K562 (cell line): Measurements from ENCODE around the gene GPX5. TPM values are rescaled to one million over a fixed set of nuclear protein-coding genes. Genes with fewer than 3 reads are reported as not detected.

Source experiments
- BRF1 ChIP-seq: IDR thresholded peaks from 3 replicates; pipeline ENCODE4 v1.6.1; 2011; ENCODE audit warnings: borderline replicate concordance, mild to moderate bottlenecking; ENCODE audit not compliant: insufficient read length; ENCODE audit errors: extremely low read depth
- CHD4 ChIP-seq: fragments of 200-600 bp; sonication (generic); IDR thresholded peaks from 3 replicates; pipeline ENCODE4 v1.6.1; 2012; ENCODE audit warnings: low read depth, mild to moderate bottlenecking, mixed read lengths, low read length, inconsistent platforms; ENCODE audit not compliant: insufficient read depth, insufficient replicate concordance, poor library complexity, severe bottlenecking
- FUS ChIP-seq: fragments of 200-400 bp; formaldehyde crosslinking; optimal IDR thresholded peaks from 2 replicates; pipeline ENCODE3; 2017; ENCODE audit warnings: low read depth, low read length
- GABPA ChIP-seq: fragments of 200-800 bp; sonication (Bioruptor generic); conservative IDR thresholded peaks from 2 replicates; pipeline ENCODE4 v1.6.1; 2016; ENCODE audit warnings: low read depth, missing genetic modification characterization, missing compliant biosample characterization
- L3MBTL2 ChIP-seq: fragments of 450-650 bp; IDR thresholded peaks from 2 replicates; pipeline ENCODE4 v1.6.1; 2016; ENCODE audit warnings: mild to moderate bottlenecking, moderate library complexity
- MAFF ChIP-seq: IDR thresholded peaks from 2 replicates; pipeline ENCODE4 v1.6.1; 2012; ENCODE audit warnings: low read length, improper control_type of control experiment
- MXI1 ChIP-seq: IDR thresholded peaks from 2 replicates; pipeline ENCODE4 v1.6.1; 2011; ENCODE audit warnings: low read depth, mild to moderate bottlenecking, improper control_type of control experiment, low read length
- NR2C1 ChIP-seq, 2 experiments: fragments of 450-650 bp; IDR thresholded peaks; 2 replicates each; pipeline ENCODE4 v1.6.1; 2017; ENCODE audit warnings: mild to moderate bottlenecking in 2 of 2, antibody characterized with exemption in 1 of 2, inconsistent platforms in 1 of 2, missing compliant biosample characterization in 1 of 2, missing genetic modification characterization in 1 of 2
- POLR2A ChIP-seq: fragments of 450-650 bp; conservative IDR thresholded peaks from 2 replicates; pipeline ENCODE4 v1.6.1; 2016
- POLR2G ChIP-seq: fragments of 200-400 bp; formaldehyde crosslinking; IDR thresholded peaks from 2 replicates; pipeline ENCODE4 v1.6.1; 2017; ENCODE audit warnings: low read depth, mild to moderate bottlenecking, antibody characterized with exemption, low read length, moderate library complexity
- RCOR1 ChIP-seq, 2 experiments: IDR thresholded peaks; 2 replicates each; pipeline ENCODE4 v1.6.1; 2012; ENCODE audit warnings: low read depth in 2 of 2, low read length in 2 of 2, borderline replicate concordance in 1 of 2, improper control_type of control experiment in 1 of 2
- ZNF146 ChIP-seq: IDR thresholded peaks from one replicate; pipeline ENCODE4 v1.6.1; 2018; ENCODE audit warnings: missing compliant biosample characterization; ENCODE audit not compliant: unreplicated experiment
- polyA plus RNA-seq, 8 experiments: library from polyadenylated mRNA; depleted of rRNA in 4 of 8; stranded (reverse) in 5 of 8; unstranded in 3 of 8; fragments of >200 nt; fragmentation: Nextera tagmentation in 2 of 8; fragmentation: Illumina TruSeq in 1 of 8; extraction: Ambion mirVana in 2 of 8; extraction: Trizol in 1 of 8; gene quantifications; 2 replicates each; pipeline versions ENCODE4 v1.2.1 to v1.2.3, GENCODE V29; 2011 to 2014; ENCODE audit warnings: inconsistent platforms in 1 of 8, missing spikeins in 1 of 8
- total RNA-seq, 7 experiments: library from RNA; depleted of rRNA in 6 of 7; stranded (reverse); fragments of >200 nt in 6 of 7; fragmentation: Illumina TruSeq in 2 of 7; extraction: Trizol in 2 of 7; gene quantifications; 2 replicates each; pipeline versions ENCODE4 v1.2.1 to v1.2.3, GENCODE V29; 2011 to 2021; ENCODE audit warnings: low replicate concordance in 1 of 7
- TF ChIP-seq, protein P1 (sequence below): IDR thresholded peaks from 3 replicates; pipeline ENCODE4 v1.6.1; 2011; ENCODE audit warnings: borderline replicate concordance, mild to moderate bottlenecking, moderate library complexity; ENCODE audit not compliant: insufficient read length; ENCODE audit errors: extremely low read depth
- TF ChIP-seq, protein P2 (sequence below): IDR thresholded peaks from 2 replicates; pipeline ENCODE4 v1.6.1; 2014; ENCODE audit warnings: antibody characterized with exemption
- TF ChIP-seq, protein P3 (sequence below), 2 experiments: fragments of 450-650 bp; conservative IDR thresholded peaks; 2 replicates each; pipeline ENCODE4 v1.6.1; 2017; ENCODE audit warnings: mild to moderate bottlenecking in 2 of 2, moderate library complexity in 2 of 2
- TF ChIP-seq, protein P4 (sequence below): IDR thresholded peaks from 3 replicates; pipeline ENCODE4 v1.6.1; 2011; ENCODE audit warnings: borderline replicate concordance, mild to moderate bottlenecking; ENCODE audit not compliant: insufficient read length, insufficient read depth
- TF ChIP-seq, protein P5 (sequence below): fragments of 250-450 bp; sonication (Bioruptor Pico); IDR thresholded peaks from 2 replicates; pipeline ENCODE4 v1.4.0; 2020

The GPX5 gene
- total and polyA plus RNA-seq, 9 of the 15 experiments (the other 6 are each of a cell fraction or from before 2014, with no cell fraction given), result 0.07 to 0.18 (median 0.15) TPM; not detected in 6

DNA sequence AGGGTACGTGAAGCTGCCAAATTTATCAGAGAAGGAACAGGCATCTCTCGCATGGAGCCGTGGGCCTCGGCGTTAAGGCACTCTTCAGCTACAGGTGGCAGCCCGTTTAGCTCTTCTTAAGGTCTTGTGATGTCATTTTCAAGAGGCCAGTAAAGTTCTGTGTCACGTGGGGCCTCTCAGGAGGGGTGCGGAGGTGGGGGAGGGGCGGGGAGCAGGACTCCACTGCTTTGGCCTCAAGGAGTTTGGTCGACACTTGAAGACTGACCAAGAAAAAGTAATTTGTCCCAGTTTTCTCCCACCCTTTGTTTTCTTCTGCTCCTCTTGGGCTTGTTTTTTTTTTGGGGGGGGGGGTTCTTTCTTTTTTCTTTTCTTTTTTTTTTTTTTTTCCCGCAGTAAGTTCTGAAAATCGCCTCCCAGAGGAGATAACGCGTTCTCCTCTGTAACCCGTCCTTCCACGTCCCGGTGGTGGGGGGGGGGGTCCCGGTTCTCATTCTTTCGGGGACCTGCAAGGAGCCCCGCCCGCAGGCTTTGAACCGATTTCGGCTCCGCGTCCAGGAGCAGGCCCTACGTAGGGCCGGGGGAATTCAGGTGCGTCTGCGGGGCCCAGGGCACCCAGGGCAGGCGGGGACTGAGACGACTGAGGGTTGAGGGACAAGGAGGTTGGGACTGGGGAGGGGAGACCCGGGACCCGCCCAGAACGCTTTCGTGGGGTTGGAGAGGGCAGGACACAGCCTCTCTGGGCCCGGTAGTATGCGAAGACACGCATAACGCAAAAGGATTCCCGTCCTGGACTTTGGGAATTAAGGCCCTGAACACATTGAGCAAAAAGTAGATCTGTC lies 36.1 kb upstream of the GPX5 start (continued):
- TF ChIP-seq, protein P1, sequence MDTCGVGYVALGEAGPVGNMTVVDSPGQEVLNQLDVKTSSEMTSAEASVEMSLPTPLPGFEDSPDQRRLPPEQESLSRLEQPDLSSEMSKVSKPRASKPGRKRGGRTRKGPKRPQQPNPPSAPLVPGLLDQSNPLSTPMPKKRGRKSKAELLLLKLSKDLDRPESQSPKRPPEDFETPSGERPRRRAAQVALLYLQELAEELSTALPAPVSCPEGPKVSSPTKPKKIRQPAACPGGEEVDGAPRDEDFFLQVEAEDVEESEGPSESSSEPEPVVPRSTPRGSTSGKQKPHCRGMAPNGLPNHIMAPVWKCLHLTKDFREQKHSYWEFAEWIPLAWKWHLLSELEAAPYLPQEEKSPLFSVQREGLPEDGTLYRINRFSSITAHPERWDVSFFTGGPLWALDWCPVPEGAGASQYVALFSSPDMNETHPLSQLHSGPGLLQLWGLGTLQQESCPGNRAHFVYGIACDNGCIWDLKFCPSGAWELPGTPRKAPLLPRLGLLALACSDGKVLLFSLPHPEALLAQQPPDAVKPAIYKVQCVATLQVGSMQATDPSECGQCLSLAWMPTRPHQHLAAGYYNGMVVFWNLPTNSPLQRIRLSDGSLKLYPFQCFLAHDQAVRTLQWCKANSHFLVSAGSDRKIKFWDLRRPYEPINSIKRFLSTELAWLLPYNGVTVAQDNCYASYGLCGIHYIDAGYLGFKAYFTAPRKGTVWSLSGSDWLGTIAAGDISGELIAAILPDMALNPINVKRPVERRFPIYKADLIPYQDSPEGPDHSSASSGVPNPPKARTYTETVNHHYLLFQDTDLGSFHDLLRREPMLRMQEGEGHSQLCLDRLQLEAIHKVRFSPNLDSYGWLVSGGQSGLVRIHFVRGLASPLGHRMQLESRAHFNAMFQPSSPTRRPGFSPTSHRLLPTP, result no peak
- TF ChIP-seq RCOR1 (IDR thresholded peaks at IDR 0.05; ENCODE audit: borderline replicate concordance in 1 of 2, low read depth in 2 of 2, low read length in 2 of 2) (peak in 1 of 2 experiments; percentile 32; a peak in 1 of 4 replicates), GABPA (tag) (no peak; the same call in 1 of the 2 replicates), POLR2G (peak; percentile 94), POLR2A (peak; percentile 77), ZNF146 (CRISPR knock-in tag) (no peak), MXI1 (0 out of 2 replicates have a peak, but pooled peaks have one; percentile 21), FUS (no peak), MAFF (0 out of 2 replicates have a peak, but pooled peaks have one; percentile 0), BRF1 (no peak), NR2C1 (IDR thresholded peaks at IDR 0.05) (peak; percentile 18; the same call in 1 of the 2 replicates), NR2C1 (tag; IDR thresholded peaks at IDR 0.05) (peak; percentile 50; the same call in 1 of the 2 replicates), CHD4 (no peak), L3MBTL2 (peak; percentile 94)
- TF ChIP-seq, protein P2, sequence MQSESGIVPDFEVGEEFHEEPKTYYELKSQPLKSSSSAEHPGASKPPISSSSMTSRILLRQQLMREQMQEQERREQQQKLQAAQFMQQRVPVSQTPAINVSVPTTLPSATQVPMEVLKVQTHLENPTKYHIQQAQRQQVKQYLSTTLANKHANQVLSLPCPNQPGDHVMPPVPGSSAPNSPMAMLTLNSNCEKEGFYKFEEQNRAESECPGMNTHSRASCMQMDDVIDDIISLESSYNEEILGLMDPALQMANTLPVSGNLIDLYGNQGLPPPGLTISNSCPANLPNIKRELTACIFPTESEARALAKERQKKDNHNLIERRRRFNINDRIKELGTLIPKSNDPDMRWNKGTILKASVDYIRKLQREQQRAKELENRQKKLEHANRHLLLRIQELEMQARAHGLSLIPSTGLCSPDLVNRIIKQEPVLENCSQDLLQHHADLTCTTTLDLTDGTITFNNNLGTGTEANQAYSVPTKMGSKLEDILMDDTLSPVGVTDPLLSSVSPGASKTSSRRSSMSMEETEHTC, result peak; percentile 79
- TF ChIP-seq, protein P3, sequence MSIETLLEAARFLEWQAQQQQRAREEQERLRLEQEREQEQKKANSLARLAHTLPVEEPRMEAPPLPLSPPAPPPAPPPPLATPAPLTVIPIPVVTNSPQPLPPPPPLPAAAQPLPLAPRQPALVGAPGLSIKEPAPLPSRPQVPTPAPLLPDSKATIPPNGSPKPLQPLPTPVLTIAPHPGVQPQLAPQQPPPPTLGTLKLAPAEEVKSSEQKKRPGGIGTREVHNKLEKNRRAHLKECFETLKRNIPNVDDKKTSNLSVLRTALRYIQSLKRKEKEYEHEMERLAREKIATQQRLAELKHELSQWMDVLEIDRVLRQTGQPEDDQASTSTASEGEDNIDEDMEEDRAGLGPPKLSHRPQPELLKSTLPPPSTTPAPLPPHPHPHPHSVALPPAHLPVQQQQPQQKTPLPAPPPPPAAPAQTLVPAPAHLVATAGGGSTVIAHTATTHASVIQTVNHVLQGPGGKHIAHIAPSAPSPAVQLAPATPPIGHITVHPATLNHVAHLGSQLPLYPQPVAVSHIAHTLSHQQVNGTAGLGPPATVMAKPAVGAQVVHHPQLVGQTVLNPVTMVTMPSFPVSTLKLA (conservative IDR thresholded peaks at IDR 0.05), result peak; percentile 71 to 85
- TF ChIP-seq, protein P4, sequence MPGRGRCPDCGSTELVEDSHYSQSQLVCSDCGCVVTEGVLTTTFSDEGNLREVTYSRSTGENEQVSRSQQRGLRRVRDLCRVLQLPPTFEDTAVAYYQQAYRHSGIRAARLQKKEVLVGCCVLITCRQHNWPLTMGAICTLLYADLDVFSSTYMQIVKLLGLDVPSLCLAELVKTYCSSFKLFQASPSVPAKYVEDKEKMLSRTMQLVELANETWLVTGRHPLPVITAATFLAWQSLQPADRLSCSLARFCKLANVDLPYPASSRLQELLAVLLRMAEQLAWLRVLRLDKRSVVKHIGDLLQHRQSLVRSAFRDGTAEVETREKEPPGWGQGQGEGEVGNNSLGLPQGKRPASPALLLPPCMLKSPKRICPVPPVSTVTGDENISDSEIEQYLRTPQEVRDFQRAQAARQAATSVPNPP, result no peak
- TF ChIP-seq, protein P5, sequence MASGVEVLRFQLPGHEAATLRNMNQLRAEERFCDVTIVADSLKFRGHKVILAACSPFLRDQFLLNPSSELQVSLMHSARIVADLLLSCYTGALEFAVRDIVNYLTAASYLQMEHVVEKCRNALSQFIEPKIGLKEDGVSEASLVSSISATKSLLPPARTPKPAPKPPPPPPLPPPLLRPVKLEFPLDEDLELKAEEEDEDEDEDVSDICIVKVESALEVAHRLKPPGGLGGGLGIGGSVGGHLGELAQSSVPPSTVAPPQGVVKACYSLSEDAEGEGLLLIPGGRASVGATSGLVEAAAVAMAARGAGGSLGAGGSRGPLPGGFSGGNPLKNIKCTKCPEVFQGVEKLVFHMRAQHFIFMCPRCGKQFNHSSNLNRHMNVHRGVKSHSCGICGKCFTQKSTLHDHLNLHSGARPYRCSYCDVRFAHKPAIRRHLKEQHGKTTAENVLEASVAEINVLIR (CRISPR knock-in tag), result peak; percentile 57
